Left renal cortex interstitium (tissue), 4 donors: ENCODE data around the gene ALDH1A3. TPM values are rescaled to one million over a fixed set of nuclear protein-coding genes. Genes with fewer than 3 reads are reported as not detected.

Experiments used
- DNase-seq, 4 donors: peaks; one replicate each; pipeline ENCODE4 v3.0.0-alpha.2; 2013; ENCODE audit warnings: low read depth in 4 of 4, low spot score in 2 of 4, missing footprints in 1 of 4
- polyA plus RNA-seq, 4 donors: library from polyadenylated mRNA; unstranded; fragments of 120-200 nt; gene quantifications; one replicate each; pipeline ENCODE4 v1.2.1, GENCODE V29; 2013; ENCODE audit not compliant: insufficient read length in 4 of 4

Gene ALDH1A3
- polyA plus RNA-seq, 4 donors, result 3.0 to 6.6 (median 5.3) TPM

DNA sequence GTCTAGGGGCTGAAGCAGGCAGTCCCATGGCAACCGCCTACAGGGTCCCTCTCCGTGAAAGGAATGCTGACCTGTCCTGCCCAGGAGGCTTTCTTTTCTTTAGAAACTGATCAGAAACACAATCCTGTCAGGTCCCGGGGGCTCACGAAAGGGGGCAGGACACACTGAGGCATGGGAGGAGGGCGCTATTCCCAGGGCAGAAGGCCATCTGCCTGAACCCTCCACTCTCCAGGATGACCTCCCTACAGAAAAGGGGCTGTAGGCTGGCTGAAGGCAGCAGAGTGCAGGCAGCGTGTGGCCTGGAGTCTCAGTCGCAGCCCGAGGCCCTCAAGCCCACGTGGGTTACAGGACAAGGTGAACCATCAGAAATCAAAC lies 21.2 kb downstream of the ALDH1A3 start:
- no peak for DNase-seq

DNA sequence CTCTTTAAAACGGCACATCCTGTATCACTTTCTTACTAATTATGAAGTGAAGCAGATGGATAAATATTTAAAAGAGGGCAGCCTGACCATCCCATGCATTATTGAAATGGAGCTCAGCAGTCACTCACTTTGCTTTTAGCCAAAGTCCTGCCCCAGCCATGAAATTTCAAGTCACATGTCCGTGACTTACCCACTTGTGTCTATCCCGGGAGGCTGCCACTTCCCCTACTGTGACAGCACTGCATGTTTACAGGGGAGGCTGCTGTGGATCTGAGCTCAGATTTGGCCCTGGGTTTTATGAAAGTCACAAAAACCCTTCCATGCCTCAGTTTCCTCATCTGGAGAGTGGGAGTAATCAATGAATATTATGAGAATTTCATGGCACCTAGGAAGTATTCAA lies 21.7 kb downstream of the ALDH1A3 start:
- no peak for DNase-seq

DNA sequence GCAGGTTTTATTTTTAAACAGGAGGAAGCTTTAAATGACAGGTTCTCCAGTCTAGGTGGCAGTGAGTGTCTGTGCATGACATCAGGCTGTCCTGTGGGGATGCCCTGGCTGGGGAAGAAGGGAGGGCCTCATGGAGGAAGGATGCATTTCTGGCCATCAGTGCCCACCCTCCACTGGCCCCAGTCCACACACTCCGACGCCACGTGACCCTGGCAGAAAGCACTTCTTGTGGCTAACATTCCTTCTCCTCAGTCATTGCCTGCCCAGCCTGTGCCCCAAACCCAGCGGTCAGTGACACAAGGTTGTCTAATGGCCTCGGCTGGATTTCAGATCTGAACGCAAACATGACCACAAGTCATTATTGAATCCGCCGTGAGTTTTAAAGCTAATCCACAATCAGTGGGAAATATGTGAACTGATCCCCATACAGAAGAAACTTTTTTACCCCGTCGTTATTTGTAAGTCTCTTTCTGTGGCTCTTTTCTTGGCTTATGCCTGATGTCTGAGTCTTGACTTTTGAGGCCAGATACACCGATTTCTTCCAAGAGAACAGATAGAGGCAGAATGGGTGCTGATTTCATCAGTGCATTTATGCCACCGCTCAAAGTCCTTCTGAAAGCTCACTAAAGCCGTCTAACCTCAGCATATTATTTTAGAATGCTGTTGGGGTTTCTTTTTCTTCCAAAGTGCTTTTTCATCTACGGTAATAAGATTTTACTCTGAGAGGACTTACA lies 22.2 kb downstream of the ALDH1A3 start:
- DNase-seq, result no peak

DNA sequence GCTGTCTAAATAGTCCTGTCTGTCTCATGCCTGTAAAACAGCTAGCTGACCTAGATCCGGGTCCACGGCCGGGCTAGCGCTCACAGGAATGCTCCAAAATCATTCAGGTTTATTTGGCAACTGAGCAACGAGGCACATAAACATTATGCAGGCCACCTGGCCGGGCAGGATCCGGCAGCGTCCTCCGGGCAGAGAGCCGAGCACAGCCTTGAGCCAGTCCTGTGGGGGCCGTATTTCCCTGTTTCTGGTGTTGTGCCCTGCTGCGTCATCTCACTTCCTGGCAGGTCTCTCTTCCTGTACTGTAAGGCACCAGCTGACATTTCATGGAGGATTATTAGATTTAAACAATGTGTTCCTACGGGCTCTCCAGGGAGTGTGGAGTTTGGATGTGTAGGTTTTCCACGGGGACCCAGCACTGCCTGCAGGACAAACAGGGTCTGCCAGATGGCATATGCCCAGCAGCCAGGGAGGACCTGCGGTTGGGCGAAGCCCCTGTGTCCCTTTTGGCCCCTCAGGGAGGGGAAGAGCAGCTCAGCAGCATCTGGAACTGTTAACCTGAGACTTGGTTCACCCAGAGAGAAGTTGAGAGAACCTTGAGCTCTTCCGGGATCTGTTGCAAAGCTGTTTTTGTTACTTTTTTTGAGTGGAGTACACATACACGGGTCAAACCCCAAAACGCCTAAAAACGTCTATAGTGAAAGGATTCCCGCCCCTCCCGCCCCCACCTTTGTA lies 23.0 kb downstream of the ALDH1A3 start:
- DNase-seq, result peak in 3 of 4 donors; percentile 59 to 76 (median 69)

DNA sequence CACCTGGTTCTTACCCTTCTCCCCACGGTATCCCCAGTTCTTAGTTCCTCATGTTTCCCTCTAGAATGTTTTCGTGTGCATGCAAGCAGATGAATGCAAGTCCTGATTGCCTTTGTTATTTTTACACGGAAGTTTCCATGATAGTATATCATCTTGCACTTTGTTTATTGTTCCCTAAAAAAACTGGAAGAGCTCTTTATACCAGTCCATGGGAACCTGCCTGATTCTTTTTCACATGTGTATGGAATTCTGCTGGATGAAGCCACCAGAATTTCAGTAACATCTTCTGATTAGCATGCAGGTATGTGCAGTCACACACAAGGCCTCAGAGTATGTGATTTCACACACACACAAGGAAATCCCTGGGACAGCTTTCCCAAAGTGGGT lies 23.5 kb downstream of the ALDH1A3 start:
- no peak for DNase-seq

DNA sequence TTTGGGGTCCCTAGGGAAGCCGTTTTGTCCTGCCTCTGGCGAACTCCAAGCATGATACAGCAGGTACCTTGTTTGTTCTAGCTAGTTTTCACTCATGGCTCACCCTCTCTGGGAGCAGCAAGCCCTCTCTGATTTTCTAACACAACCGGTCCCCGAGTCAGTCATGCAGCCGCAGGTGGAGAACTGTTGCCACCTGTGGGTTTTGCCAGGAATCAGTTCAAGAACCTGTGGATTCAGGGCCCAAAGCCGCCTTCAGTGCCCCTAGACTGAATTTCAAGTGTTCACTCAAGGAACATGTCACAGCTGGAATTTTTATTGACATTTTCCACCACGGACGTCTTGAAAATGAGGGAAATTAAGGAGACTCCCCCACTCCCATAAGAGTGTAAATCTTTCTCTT lies 26.2 kb downstream of the ALDH1A3 start:
- DNase-seq, result no peak

DNA sequence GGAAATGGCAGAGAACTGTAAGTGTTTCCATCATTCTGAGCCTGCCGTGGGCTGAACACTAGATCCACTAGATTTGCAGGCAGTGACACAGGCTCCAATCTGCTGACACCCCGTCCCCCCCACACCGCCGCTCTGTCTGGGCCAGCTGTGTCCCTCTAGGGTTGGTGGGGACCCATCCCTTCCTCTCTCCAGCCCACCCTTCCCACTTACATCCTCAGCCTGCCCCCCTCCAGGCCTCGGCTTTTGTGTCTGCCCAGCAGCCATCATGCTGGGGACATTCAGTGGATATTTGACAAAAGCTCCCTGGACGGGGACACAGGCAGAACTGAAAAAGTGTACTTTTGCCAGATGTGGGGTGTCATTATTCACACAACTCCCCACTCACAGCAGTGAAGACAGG lies 28.8 kb downstream of the ALDH1A3 start:
- DNase-seq, result no peak

DNA sequence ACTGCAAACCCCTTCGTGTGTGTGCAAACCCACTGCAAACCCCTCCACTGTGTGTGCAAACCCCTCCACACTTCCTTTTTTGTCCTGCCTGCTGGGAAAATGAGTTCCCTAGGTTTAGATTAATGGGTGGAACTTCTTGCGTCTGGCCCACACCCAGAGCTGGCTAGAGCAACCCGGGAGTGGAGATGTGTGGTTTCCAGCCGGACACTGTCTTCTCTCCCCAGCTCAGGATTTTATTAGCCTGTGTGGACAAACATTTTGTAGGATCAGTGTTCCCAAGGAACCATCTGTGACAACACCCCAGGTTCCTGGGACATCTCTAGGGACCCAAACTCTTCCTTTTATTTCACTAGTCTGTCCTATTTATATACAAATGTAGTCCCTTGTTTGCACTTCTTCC lies 29.9 kb downstream of the ALDH1A3 start:
- no peak for DNase-seq

DNA sequence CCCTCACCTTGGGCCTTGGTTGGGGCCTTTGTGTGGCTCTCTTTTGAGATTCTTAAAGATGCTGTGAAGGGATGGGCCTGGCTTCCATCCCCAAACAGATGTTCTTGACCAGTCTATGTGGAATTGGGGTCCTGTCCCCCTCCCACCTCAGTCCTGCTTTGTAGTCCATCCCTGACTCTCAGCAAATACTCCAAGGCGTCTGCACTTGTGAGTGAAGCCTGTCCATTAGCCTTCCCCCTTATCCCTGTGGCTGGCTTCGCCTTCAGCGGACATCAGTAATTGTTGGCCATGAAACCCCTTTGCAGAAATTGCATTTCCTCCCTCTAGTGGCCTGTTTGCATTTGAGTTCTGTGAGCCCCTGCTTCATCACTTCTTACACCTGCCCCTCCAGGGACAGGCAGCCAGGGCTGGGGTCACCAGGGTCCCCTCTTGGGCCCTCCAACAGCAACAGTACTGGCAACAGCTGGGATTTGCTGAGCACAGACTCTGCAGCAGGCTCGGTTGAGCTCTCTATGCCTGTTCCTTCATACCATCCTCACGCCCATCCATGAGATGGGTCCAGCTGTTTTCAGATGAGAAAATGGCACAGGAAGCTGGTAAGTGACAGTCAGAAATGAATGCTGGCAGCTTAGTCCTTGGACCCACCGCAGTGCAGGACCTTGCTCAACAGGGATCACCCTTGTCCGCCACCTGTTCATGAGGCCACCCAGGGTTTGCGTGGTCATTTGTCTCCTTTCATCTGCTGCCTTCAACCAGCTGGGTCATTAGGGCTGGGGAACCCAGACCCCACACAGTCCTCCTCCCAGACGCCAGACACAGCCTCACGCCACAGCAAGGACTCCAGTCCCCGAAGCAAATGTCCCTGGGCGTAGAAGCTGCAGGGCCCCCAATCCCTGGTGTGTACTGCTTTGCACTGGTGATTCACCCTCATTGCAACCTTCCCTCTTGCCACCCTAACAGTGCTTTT lies 30.6 kb downstream of the ALDH1A3 start:
- no peak for DNase-seq

DNA sequence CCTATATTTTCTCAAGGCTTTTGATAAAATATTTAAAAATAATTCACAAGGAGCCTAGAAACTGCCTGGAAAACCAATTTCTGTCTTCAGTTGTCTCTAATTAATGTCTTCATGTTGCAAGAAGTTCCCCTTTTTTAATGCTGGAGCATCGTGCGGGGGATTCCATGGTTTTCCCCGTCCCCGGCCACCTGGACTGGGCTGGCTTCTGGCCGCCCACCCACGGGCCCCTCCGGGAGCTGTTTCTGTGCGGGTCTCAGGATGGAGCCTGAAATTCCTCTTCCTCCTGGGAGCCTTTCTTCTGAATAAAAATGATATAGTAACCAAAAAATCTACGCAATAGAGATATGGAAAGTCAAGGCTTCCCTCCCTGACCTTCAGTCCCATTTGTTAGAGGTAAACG lies 31.5 kb downstream of the ALDH1A3 start:
- no peak for DNase-seq

DNA sequence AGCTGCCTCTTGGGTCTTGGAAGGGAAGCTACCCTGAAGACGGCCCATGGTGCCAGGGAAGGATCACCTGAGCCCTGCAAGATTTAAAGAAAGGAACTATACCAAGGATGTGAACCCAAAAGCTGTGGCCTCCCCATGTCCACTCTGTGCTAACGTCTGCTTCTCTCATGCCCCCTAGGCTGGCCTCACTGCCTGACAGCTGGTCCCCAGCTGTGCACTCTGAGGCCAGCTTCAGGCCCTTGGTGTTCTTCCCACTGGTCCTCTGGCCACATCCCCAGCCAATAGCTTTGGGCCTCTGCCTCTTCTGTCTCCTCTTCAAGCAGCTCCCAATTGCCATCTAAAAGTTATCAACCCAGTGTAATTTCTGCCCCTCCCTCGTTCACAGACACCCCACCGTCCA lies 34.3 kb downstream of the ALDH1A3 start:
- DNase-seq, result no peak

DNA sequence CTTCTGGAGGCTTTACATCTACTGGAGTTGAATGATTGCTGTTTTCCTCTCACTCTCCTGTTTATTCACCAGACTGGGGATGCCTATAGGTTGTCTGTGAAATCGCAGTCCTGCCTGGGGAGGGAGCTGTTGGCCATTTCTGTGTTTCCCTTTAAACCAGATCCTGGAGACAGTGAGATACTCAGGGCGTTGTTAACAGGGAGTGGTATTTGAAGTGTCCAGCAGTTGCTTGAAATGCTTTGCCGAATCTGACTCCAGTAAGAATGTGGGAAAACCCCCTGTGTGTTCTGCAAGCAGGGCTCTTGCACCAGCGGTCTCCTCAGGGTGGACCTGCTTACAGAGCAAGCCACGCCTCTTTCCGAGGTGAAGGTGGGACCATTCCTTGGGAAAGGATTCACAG lies 35.2 kb downstream of the ALDH1A3 start:
- DNase-seq, result no peak

DNA sequence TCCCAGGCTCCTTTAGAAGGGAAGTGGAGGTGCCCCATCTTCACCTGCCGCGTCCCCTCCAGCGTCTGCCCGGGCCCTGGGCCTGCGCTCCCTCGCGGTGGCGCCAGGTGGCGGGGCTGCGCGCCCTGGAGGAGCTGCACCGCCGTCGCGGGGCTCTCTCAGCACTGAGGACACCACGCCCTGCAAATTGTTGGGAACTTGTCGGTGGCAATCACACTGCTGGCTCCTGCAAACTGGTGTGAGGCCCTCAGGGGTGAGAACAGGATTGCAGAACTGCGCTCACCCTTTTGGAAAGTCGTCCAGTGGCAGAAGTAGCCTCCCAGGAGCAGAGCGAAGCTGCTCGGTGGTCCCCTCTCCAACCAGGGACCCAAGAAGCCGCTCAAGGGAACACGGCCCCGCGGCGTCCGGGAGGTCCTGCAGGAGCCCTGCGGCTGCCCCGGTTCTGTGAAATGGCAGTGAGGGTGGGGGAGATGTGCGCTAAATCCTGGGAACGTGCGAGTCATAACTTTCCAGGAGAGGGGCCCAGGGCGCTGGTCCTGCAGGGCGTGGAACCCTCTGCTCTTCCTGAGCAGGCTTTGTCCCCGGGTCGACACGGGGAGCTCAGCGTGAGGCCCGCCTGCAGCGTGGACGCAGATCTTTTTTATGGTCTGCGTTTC lies 38.5 kb downstream of the ALDH1A3 start:
- DNase-seq, result no peak

DNA sequence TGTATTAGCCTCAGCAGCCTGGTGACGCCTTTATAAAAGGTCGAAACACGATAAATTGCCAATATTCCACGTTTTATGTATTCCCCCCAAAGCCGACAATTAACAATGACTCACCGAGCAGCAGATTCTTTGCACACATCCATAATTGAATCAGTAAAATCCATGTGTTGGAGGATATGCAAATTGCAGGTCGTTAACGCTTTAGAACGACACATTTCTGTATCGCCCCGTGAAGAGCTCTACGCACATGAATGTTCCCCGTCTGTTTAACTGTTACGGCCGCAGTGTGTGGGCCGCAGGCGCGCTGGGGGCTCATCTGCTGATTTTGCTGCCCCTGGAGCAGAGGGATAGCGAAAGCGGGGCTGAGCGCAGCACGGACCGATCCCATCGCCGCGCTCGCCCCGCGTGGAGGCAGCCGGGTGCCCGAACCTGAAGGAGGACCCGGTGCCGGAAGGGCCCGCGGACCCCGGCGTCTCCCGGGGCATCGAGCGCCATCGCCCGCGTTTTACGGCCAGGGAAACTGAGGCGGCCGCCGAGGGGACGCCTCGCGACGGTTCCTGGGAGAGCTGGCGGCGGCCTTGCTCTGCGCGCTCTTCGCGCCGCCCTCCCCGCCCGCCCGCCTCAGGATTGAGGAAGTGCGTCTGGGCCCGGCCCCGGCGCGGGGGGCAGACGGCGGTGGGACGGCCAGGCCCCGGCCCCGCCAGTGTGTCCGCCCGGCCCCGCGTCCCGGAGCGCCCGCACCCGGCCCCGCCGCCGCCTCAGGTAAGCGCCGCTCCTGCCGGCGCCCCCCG lies 39.3 kb downstream of the ALDH1A3 start, which contains the start of gene LRRK1:
LRRK1 (plus strand) TSS at position 668 of the 791 bp plus-strand sequence. CDS start 5,276 bp downstream, outside the sequence.
- DNase-seq, result no peak

DNA sequence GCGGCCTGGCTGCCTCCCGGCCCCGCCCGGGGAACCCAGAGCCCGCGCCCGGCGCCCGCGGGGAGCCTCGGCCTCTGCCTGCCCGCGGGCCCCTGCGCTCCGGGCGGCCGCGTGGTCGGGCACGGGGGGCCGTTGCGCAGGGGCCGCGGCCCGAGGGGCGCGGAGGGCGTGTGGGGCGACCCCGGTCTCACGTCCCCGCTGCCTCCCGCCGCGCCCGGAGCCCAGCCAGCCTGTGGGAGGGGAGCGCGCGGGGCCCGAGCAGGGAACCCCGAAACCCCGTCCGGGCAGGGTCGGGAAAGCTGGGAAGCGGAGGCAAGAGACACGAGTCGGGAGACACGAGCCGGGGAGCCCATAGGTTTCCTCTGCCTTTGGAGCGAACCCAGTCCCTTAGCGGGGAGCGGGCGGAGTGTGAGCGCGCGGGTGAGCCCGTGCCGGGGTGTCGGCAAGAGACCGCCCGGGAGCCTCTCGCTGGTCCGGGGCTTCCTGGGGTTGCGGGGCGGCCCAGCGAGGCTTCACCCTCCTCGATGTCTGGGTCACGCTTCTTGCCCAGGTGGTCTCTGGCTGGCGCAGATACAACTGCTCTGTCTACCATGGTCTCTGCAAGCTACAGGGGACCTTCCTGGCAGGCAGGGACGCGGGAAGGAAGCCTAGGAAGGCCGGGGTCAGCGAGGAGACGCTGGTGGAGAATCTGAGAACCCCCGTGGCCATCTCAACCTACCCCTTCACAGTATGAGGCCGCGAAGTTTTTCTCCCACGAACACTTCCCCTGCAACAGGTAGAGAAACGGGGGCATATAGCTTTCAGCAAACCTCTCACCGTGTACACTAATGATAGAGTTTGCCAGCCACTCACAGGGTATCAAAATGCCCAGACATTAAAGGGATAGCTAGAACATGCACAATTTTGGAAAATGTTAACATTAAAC lies 40.1 kb downstream of the ALDH1A3 start:
- DNase-seq, result no peak

DNA sequence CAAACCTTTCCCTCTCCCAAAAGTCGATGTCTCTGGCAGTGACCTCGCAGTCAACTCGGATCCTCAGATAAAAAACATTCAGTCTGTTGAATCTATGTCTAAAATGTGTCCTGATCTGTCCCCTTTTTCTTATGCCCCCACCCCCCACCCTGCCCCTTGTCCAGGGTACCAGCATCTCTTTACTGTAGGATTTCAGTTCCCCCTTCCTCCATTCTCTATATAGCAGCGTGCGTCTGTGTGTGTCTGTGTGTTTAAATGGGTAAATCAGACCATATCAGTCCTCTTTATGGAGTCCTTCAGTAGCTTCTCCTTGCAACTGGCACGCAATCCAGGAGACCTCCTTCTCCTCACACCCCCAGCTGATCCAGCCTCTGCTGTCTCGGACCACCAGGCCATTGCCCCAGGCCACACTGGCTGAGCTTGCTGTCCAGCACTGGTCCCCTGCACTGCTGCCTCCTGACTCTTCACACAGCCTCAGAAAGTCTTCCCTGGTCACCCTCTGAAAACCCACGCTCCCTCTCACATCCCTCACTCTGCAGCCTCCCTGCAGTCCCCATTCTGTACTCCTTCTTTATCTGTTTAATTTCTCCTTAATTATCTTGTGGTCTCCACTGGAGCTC lies 41.0 kb downstream of the ALDH1A3 start:
- DNase-seq, result no peak

DNA sequence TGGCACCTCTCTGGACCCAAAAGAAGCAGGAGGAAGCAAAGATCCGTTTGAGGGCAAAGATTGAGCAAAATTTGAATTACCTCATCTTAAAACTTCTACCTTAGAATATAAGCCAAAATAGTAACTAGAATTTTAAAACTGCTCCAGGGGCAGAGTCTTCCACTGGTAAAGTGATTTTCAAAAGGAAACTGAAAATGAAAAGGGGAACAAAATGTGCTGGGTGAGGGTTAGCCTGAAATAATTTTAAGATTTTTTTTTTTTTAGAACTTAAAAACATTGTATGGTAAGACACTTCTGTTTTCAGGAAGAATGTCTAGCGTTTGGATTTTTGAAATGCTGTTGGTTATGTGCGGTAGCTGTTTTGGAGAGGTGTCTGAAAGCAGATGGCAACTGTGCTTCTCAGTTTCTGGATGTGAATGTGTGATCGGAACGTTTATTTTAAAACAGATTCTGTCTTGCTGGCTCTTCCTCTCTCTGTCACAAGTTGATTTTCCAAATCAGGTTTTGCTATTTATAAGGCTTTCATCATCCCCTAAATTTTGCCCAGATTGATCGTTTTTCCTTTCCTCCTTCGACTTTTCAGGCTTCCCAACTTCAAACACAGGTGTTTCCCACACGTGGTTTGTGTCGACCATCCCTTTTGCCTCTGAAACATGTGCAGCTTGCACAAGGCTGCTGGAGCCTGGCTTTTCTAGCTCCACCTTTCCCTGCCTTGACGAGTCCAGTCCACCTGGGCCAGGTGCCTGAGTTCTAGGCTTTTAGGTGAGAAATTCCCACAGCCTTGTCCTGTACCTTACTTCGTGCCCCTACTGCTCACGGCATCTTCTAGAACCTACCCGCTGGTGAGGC lies 42.8 kb downstream of the ALDH1A3 start:
- DNase-seq, result no peak
